GM12801 (cell line): ENCODE results near the gene ITLN1.

ENCODE experiments used
- TF ChIP-seq, protein P1 (sequence below): IDR thresholded peaks from one replicate; pipeline ENCODE4 v1.5.1; 2011; ENCODE audit warnings: control low read depth; ENCODE audit not compliant: insufficient read length; ENCODE audit errors: extremely low read depth

The ITLN1 gene

DNA sequence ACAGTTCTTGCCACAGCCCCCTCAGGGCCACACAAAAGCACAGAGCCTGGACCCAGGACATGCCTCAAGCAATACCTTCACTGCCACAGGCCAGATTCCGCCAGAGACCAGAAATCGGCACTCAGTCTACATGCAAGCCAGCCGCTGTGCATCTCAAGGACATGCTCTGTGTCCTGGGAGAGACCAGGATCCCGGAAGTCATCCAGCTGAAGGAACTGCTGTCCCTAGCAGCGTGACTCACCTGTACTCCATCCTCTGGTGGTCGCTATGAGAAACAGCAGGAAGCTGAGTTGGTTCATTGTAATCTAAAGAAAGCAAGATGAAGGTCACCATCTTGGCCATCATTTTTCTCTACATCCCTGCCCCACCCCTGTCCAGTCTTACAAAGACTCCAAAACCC is 401 bp downstream of the ITLN1 start:
- TF ChIP-seq, protein P1, sequence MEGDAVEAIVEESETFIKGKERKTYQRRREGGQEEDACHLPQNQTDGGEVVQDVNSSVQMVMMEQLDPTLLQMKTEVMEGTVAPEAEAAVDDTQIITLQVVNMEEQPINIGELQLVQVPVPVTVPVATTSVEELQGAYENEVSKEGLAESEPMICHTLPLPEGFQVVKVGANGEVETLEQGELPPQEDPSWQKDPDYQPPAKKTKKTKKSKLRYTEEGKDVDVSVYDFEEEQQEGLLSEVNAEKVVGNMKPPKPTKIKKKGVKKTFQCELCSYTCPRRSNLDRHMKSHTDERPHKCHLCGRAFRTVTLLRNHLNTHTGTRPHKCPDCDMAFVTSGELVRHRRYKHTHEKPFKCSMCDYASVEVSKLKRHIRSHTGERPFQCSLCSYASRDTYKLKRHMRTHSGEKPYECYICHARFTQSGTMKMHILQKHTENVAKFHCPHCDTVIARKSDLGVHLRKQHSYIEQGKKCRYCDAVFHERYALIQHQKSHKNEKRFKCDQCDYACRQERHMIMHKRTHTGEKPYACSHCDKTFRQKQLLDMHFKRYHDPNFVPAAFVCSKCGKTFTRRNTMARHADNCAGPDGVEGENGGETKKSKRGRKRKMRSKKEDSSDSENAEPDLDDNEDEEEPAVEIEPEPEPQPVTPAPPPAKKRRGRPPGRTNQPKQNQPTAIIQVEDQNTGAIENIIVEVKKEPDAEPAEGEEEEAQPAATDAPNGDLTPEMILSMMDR, result no peak

DNA sequence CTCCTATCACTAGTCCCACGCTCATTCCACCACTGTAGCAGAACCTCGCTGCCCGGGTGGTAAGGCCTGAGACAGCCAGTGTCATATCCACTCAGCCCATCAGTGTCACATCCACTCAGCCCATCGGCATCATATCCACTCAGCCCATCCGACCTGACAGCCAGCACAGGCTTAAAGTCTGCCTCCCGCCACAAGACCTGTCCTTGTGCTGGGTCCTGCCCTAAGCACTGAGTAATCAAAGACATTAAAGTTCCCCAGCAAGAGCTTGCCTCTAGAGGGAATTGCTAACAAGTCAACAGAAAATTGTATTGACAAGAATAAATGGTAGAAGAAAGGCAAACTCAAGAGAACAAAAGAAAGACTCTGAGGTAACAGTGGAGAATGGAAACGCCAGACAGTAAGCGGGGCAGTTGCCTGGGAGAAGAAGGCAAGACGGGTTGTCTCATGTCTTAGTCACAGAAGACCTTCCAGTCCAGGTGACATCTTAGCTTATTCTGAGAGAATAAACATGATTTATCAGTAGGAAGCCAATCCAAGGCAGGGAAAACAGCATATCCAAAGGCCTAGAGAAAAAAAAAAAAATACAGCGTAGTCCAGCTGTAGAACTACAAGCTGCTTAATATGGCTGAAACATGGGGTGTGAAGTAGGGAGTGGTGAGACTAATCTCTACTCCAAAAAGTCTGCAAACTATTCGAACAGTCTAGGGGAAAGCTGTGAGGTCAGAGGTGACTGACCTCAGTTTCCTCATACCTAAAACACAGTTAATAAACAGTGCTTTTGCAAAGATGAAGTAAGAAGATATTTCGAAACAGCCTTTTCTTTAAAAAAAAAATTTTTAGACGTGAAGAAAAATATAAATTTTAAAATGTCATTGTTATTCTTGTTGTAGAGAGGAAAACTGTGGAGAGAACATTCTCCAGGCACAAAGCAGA is 1.1 kb downstream of the ITLN1 start:
- TF ChIP-seq, protein P1, result no peak

DNA sequence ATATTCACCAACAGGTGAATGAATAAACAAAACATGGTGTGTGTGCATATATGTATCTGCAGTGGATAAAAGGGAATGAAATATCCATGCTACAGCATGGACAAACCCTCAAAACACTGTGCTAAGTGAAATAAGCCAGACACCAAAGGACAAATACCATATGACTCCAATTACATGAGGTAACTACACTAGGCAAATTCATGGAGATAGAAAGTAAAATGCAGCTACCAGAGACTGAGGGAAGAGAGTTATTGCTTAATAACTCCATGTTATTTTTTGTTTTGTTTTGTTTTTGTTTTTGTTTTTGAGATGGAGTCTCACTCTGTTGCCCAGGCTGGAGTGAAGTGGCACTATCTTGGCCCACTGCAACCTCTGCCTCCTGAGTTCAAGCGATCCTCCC is 2.4 kb downstream of the ITLN1 start:
- TF ChIP-seq, protein P1, result no peak

DNA sequence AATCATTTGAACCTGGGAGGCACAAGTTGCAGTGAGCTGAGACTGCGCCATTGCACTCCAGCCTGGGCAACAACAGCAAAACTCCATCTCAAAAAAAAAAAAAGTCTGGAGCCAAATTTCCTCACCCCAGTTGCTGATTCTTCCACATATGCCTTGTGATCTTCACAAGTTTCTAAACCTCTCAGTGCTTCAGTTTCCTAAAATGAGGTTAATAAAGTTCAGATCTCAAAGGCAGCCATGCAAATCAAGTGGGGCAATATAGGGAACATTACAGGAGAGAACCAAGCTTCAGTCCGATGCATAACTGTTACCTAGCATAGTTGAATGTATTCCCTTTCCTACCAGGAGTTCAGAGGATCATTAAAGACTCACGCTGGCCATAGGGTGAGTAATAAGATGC is 4.8 kb downstream of the ITLN1 start:
- TF ChIP-seq, protein P1, result no peak

DNA sequence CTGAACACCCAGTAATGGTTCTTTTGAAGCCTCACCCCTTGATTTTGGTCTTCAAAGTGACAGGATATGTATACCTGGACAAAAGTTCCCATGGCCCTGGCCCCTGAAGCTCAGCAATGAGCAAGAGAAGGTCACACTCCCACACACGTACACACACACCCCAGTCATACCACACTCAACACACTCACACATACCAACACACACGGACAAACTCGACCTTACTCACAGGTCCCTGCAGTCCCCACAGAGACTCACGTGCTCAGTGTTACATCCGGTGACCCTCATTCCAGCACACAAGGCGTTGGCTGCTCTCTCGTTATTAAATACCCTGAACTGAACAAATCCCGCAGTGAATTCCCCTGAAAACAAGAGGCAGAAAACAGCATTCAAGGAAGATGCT is 5.9 kb downstream of the ITLN1 start:
- TF ChIP-seq, protein P1, result no peak

DNA sequence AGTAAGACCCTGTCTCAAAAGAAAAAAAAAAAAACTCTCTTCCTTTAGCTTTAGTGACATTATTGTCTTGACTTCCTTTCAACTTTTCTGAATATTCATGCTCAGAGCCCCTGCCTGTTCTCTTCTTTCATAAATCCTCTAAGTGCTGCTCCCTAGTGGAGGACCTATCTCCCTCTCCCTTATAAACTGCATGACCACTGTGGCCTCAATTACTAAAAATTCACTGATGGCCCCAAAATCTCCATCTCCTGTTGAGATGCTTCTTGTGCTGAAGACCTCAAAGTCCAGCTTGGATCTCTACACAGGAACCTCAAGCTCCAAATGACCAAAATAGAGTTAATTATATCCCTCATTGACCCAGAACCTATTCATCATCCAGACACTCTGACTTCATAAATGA is 7.8 kb downstream of the ITLN1 start:
- TF ChIP-seq, protein P1, result no peak

DNA sequence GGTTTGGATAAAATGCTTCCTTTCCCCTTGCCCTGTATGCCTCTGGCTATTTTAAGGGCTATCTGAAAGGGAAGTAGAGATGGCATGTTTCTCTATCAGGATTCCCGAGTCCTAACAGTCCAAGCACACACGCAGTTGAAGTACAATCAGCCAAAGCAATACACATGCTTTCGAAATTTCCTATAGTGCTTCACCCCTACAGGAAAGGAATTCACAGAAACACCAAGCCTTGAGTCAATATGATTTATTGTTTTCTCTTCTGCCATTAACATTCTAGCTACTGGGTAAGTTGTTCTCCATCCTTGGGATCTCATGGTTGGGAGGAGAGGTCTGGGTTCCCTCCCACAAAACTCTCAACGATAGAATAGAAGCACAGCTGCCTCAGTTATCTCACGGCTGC is 8.7 kb downstream of the ITLN1 start:
- TF ChIP-seq, protein P1, result no peak
